DMS53 (cell line): ENCODE results near the gene IMP4.

Experiments
- DNase-seq: peaks from one replicate; lab custom pipeline; 2025; lab: John Stamatoyannopoulos, UW

IMP4 gene

DNA sequence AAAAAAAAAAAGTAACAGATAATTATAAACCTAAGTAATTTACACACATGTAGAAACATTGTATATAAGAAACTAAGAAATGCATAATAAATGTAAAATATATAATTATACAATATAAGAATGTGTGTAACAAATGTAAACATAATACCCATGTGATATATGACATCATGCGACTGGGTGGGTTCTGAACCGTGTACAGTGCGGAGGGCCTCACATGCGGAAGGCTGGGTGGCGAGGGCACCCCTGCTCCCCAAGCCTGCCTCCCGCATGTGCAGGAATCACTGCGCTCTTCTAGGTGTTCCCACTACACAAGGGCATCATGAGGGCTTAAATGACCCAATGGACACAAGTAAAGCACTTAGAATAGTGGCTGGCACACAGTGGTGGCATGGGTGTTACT lies 15.2 kb downstream of the IMP4 start:
- DNase-seq = no peak

DNA sequence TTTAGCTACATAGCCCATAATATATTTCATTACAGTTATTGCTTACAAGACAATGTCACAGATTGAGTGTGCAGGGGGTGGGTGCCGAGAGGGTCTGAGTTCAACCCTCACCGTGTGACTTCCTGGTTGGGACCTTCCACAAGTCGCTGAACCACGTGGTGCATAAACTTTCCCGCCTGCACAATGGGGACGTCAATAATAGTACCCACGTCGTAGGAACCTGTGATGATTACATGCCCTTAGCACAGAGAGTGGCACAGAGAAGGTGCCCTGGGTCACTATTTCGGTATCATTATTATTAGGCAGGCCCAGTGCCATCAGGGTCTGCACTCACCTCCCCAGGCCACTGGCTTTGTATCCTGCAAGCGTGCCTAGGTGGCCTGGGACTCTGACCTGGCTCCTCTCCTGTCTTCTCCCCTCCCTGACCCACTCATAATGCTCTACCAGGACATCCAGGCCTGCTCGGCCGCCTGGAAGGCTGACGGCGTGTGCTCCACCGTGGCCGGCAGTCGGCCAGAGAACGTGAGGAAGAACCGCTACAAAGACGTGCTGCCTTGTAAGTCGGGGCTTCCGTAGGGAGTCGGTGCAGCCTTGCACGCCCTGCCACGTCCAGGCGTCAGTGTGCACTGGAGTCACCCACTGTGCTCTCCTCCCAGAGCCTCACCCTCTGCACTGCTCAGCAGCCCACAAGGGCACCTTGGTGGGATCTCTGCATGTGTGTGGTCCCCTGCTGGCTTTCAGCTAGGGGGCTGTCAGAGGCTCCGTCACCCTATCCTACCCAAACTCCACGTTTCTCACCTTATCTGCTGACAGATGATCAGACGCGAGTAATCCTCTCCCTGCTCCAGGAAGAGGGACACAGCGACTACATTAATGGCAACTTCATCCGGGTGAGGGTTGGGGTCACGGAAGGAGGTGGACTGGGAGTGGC lies 16.0 kb downstream of the IMP4 start:
- DNase-seq = no peak

DNA sequence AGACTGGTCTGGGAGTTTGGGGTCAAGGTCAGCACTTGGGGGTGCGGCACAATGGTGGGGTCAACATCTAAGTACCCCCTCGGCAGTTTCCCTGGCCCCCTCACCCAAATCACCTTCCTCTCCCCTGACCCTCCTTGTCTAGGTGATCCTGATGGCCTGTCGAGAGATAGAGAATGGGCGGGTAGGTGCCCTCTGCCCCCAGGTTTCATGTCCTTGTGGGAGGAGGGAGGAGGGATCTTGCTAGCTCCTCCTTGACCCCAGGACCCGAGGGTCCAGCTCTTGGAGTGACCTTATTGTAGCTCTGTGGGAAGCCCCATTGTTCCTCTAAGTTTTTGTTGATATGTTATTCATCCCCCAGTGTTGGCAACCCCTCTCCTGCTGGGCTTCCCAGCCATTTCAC lies 16.8 kb downstream of the IMP4 start:
- DNase-seq = no peak

DNA sequence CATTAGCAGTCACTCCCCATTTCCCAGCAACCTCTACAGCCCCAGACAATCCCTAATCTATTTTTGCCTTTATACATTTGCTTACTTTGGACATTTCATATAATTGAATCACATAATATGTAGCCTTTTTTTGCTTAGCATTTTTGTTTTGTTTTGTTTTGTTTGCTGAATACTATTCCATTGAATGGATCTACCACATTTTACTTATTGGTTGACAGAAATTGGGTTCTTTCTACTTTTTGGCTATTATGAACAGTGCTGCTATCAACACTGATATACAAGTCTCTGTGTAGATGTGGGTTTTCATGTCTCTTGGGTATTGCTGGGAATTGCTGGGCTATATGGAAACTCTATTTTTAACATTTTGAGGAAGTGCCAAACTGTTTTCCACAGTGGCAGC lies 20.8 kb downstream of the IMP4 start:
- no peak for DNase-seq

GRCh38 chr2:130365075-130365474 lies 22.4 kb downstream of the IMP4 start:
- DNase-seq = no peak

DNA sequence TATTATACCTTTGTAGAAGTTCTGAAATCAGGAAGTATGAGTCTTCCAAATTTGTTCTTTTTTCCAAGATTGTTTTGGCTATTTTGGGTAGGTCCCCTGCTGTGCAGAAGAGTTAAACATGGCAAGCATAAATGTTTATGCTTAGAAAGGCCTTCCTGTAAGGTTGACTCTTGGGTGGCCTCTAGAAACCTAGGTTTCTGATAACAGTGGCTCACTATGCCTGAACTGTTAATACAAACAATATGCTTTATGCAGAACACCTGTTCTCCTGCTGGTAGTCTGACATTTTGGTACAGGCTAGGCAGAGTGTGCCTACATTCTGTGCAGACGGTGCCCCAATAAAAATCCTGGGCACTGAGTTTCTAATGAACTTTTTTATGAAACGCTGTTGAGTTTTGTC lies 23.3 kb downstream of the IMP4 start:
- DNase-seq = no peak

- DNase-seq = no peak
These were observed 24.0 kb downstream of the IMP4 start for GRCh38 chr2:130366720-130367119.

- DNase-seq = no peak
These were observed 26.1 kb downstream of the IMP4 start for GRCh38 chr2:130368786-130369185.

GRCh38 chr2:130369311-130369964 lies 26.7 kb downstream of the IMP4 start:
- DNase-seq = no peak

DNA sequence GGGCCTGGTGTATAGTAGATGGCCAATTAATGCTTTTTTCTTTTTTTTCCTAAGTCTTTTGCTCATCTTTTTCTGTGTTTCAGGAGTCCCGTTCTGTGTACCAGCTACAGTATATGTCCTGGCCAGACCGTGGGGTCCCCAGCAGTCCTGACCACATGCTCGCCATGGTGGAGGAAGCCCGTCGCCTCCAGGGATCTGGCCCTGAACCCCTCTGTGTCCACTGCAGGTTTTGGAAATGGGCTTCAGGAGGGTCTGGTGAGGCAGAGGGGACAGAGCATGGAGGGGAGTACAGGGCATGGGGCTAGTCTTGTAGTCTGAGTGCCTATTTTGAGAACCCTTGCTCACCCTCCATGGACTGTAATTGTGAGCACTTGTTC lies 27.3 kb downstream of the IMP4 start:
- DNase-seq = no peak

- peak; percentile 75 for DNase-seq
These were observed 27.8 kb downstream of the IMP4 start for GRCh38 chr2:130370490-130370889.

DNA sequence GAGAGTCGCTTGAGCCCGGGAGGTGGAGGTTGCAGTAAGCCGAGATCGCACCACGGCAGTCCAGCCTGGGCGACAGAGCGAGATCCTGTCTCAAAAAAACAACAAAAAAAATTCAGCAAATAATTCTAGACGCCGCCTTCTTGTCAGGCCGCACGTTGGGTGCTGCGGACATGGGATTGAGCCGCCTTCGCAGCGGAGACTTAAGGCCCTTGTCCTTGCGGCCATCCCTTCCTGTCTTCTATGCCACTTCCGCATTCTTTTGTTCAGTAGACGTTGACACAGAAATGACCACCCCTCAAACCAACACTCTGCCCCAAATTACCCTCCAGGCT lies 29.0 kb downstream of the IMP4 start:
- peak; percentile 59 for DNase-seq

DNA sequence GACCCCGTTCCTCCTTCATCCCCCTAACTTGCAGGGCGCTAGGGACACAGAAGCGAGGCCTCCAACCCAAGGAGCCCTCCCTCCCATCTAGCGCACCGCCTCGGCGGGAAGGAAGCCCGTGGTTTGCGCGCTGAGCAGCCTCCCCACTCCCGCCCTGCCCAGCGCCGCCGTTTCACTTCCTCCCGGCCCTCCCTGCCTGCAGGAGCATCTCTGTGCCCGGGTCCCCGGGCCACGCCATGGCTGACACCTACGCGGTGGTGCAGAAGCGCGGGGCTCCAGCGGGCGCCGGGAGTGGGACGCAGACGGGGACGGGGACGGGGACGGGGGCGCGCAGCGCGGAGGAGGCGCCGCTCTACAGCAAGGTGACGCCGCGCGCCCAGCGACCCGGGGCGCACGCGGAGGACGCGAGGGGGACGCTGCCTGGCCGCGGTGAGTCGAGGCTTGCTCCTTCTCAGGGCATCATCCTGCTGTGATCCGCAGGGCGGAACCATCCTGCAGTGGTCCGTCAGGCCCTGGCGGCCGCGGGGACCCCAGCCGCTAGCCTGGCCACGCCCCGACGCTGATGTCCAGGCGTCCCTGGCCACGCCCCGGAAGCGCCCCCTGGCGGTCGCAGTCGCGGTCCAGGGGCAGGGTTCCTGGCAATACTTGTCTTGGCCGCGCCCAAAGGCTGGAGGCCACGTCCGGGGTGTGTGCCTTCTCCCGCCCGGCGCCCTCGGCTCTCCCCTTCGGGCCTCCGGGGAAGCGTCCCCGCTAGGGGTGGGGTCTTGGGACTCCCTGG lies 29.5 kb downstream of the IMP4 start:
- DNase-seq = peak; percentile 75

- no peak for DNase-seq
These were observed 30.4 kb downstream of the IMP4 start for GRCh38 chr2:130372833-130373807.

DNA sequence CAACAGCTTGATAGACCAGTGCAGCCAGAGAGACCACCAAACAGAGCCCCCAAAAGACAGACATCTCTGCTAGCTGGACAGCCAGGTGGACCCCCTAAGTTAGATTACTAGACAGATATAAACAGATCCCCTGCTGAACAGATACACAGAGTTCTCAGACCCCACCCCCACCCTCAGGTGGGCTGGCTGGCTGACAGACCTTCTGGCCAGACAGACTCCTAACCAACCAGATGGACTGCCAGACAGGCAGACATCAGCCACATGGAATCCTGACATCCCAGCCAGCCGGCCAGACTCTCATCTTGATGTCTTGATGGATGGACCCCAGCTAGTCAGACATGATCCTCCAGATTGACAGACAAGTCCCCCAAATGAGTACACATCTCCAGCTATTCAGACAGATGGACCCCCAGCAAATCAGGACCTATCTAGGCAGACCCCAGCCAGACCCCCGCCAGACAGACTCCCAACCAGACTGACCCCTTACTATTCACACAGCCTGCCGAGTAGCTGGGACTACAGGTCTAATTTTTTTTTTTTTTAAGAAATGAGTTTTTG lies 31.2 kb downstream of the IMP4 start:
- DNase-seq = no peak

GRCh38 chr2:130374587-130375290 lies 32.0 kb downstream of the IMP4 start:
- no peak for DNase-seq

GRCh38 chr2:130375291-130376266 lies 32.9 kb downstream of the IMP4 start:
- DNase-seq = no peak

DNA sequence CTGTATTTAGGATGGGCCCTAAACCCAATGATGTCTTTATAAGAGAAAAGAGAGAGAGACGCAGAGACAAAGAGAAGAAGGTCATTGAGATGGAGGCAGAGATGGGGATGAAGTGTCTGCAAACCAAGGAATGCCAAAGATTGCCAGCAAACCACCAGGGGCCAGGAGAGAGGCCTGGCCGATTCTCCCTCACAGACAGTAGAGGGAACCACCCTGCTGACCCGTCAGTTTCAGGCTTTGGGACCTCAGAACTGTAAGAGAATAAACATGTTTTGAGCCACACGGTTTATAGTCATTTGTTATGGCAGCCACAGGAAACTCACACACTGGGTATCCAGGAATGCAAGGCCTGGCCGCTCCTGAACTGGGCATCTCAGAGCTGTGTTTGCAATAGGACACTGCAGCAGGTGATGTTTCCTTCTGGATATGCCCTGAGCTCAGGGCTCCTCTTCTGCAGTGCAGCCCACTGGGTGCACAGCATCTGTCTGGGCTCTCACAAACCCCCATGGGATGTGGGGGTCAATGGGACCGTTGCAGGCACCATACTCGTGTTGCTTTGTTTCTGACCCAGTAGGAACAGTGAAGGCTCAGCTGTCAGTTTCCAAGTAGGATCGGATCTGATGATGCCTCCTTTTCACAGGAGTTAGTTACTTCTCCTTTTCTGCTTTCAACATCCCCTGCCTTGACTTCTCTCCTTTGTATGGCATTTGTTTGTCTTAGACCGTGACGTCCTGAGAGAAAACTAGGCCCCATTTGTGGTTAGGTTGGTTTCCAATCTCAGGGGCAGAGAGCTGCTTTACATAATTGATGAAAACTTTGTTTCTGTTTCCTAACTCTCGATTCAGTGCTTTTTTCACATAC lies 34.0 kb downstream of the IMP4 start:
- DNase-seq = no peak

- no peak for DNase-seq
These were observed 34.8 kb downstream of the IMP4 start for GRCh38 chr2:130377491-130377890.
